Right ventricle myocardium inferior (tissue), 1 donor: ENCODE measurements around the gene DUS4L. TPM values are rescaled to one million over a fixed set of nuclear protein-coding genes. Genes with fewer than 3 reads are reported as not detected.

Experiments used
- ATAC-seq: fragments of 200-7000 bp; cut with Tn5 transposase; one replicate; pipeline ENCODE4 v1.9.1; 2020; ENCODE audit warnings: mild to moderate bottlenecking, moderate library complexity
- DNase-seq: peaks from one replicate; pipeline ENCODE4 v3.0.0; 2021; ENCODE audit errors: missing footprints
- intact Hi-C: fragments of 100-400 bp; cut with DNase I; formaldehyde crosslinking; loops from one replicate; pipeline ENCODE4 v1.11.0; 2022
- total RNA-seq: library from RNA; stranded (reverse); fragmentation: NEBNext Ultra II Directional; extraction: Animal tissue kit (Norgen Biotek cat#: 25700); gene quantifications from one replicate; pipeline ENCODE4 v1.2.1, GENCODE V29; 2021
- donor health status: DM: no; HTN: yes; CAD: no; lungs with severe emphysema.

Gene DUS4L
- total RNA-seq, 1 donor from 2014 or later = 7.7 TPM

DNA sequence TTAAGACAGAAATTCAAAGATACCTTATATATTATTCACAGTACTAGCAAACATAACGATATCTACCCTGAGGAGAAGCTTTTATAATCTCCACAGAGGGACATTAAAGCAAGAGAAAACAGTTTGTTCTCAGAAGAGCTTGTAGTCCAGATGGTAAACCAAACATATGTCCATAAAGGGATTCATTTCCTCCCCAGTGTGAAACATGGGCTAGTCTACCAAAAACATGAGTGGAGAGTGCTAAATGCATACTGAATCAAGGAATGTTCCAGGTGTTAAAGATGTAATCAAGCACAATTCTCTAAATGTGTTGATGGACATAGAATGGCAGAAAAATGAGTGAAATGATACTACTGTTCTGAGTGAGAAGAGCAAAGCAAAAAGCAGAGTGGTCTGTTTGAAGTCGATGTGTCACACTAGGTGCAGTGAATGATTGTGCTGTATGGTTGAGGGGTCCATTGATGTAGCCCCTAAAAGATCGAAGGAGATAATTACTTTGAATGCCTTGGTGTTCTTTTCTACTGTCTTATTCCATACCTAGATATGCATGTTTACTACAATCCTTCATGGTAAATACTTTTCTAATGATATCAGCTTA, 41.5 kb downstream of the DUS4L start:
- DNase-seq (no peak), ATAC-seq (no peak)
- intact Hi-C loops = no loop called here

DNA sequence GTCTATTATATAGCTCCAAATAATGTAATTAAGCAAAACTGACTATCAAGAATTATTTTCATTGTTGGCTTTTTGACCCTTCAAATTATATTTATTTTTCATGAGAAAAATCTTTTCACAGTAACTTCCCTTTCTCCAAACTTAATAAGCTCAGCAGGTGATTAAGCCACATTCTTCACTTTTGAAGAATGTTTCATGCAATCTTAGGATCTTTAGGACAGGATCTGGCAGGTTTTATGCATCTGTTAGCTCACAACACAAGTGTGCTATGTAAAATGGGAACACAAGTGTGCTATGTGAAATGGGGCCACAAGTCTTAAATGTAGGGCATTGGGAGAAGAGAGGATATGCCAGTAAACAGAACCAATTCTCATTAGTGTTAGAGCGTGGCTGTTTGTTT, 42.5 kb downstream of the DUS4L start:
- ATAC-seq (no peak), DNase-seq (no peak)
- intact Hi-C loops = no loop called here

DNA sequence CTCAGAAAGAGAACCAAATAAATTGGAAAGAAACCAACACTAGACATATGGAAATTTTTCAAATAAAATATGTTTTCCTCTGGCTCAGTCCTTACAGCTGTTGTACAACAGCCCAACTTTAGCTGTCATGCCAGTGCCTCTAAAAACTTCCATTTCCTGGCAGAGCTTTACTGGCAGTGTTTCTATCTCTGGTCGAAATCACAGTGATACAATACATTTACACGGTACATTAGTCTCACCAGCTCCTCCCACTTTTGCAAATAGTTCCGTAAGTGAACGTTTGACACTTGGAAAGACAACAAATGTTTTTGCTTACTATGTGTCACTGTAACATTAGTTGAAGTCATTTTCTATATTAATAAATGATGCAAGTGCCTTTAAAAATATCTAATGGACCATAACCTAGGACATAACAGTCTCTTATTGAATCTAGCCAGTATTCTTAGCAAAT, 46.1 kb downstream of the DUS4L start:
- peak; percentile 53 for ATAC-seq
- intact Hi-C loops = no loop called here
- no peak for DNase-seq

DNA sequence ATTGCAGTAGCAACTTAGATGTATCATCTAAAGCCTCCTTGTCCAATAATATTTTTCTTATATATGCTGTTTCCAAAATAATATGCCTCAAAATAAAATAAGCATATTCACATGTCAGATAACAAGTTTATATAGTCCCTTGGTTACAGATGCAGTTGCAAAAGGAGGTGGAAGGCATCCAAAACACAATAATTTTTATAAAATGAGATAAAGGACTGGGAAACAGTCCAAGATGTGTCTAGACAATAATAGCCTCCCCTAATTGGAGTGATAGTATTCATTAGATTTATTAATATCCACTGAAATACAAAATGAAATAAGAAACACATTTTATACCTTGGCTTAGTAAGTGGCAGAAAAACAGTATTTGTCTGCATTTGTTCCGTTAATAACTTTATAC, 46.6 kb downstream of the DUS4L start:
- no peak for DNase-seq
- ATAC-seq = peak; percentile 64
- intact Hi-C loops = no loop called here

DNA sequence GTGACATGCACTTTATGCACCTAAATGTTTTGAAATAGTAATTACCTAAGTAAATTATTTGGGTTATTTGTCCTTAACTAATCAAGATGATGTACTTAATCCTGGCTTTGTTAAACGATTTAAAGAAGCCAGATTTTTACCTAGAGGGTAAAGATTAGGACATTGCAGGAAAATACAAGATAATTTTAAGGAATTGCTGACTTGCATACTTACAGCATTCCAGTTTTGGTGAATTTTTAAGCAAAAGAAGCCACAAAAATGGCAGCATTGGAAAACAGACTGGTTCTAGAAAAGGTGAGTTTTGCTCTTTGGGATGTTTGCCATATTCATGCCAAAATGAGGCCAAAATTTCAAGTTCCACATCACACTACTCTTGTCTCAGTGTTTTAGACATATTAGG, 49.7 kb downstream of the DUS4L start:
- ATAC-seq = no peak
- DNase-seq = no peak
- intact Hi-C loops = no loop called here

DNA sequence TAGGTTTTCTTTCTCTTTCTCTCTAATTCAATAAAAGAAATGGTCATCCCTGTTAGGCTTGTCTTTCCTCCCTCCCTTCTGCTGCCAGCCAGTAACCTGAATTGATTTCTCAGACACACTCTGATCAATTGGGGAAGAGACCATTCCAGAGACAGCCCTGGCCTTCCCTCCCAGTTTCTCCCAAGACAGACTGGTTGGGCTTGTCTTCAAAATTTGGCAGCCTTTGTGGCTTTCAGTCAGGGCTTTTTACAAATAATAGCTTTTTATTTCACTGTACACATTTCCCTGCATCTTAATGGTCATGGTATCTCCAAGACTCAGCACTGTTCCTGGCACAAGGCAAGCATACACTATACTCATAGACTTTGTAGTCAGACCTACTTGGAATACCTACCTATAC, 50.2 kb downstream of the DUS4L start:
- intact Hi-C loops = no loop called here
- no peak for DNase-seq
- ATAC-seq = no peak

DNA sequence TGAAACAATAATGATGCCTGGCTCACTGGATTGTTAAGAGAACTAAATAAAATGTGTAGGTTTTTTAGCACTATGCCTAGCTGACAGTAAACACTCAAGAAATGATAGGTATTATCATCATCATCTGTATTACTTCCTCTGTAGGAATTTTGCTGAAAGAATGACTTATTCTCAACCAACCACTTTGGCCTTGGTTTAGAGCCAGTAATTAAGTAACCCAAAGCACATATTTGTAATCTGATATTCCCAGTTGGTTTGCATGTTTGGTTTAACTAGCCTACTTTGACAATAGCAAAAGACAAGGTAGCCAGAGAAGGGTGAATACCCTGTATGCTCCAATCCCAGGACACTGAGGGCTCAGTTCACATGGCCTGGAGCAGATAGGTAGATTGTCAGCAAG, 50.7 kb downstream of the DUS4L start:
- intact Hi-C loops = no loop called here
- ATAC-seq (no peak), DNase-seq (no peak)

DNA sequence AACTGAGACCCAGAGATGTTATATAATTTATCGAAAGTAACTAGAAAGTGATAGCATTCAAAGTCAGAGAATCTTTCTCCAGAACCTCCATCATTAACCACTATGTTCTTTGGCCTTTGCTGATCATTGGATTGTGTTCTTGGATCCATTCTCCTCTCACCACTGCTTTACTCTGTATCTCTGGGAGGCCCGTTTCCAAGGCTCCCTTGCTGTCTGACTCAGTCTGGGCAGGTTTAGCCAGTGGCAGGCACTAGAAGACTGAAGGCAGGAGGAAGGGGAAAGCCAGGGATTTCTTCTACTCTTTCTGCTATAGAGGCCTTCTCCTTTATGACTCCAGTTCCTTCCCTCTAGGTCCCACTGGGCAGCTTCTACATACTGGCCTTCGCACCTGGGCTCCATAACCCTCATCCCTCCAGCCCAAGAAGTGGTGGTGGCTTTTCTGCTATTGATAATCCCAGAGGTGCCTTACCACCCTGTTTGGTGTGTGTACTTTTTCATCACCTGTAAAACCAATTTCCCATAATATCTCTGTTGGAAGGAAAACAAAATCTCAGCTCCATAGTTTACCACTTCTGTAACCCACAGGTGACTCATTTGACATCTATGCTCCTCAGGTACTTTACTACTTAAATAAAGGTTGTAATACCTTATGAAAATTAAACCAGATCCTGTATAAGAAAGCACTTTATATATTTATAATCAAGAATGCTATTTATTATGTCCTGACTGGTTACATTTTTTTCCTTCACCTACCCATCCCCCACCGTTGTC, 52.3 kb downstream of the DUS4L start:
- DNase-seq = no peak
- no peak for ATAC-seq
- intact Hi-C loops = no loop called here

DNA sequence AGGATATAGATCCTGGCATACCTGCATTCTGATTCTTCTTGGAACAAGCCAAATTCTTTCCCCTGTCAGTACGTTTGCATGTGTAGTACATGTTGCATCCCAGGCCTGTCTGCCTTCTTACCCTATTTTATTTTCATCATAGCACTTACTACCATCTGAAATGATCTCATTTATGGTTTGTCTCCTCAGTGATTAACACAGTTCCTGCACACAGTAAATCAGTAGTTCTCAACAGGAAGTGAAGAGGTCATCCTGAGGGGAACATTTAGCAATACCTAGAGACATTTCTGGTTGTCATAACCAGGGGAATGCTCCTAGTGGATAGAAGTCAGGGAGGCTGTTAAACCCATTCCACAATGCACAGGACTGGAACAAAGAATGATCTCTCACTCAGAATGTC, 58.7 kb downstream of the DUS4L start:
- intact Hi-C loops = no loop called here
- peak; percentile 44 for ATAC-seq
- no peak for DNase-seq

DNA sequence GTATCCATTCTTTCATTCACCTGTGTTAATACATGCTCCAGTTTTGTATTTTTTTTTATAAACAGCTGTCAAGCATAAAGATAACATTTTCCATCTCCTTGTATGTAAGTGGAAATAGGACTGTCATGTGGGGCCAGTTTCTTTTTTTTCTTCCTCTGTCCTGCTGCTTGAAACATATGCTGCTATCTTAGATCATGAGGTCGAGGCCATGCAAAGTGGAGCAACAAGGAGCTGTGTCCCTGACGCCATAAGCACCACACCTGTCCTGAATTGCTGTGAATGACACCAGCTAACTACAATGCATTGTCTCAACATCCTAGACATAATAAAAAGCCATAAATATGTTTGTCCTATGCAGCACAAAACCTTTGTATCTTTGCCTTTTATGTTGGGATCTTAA, 59.1 kb downstream of the DUS4L start:
- intact Hi-C loops = no loop called here
- DNase-seq (no peak), ATAC-seq (no peak)

DNA sequence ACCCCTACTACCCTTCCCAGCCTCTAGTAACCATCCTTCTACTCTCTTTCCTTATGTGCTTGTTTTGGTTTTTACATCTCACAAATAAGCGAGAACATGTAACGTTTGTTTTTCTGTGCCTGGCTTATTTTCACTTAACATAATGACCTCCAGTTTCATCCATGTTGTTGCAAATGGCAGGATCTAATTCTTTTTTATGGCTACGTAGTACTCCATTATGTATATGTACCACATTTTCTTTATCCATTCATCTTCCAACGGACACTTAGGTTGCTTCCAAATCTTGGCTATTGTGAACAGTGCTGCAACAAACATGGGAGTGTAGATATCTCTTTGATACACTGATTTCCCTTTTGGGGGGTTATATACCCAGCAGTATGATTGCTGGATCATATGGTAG, 63.2 kb downstream of the DUS4L start:
- DNase-seq (no peak), ATAC-seq (no peak)
- intact Hi-C loops = no loop called here

Other genes starting within 250 kb of the DUS4L start
- gene GPR22, start 93.9 kb upstream of the DUS4L start, total RNA-seq = 48.7 TPM
- 55.8 TPM for gene COG5, start 51 bp upstream of the DUS4L start, total RNA-seq
- 113 TPM for gene BCAP29, start 16.3 kb downstream of the DUS4L start, total RNA-seq
- gene SLC26A4, start 96.9 kb downstream of the DUS4L start, total RNA-seq = 0.27 TPM
- 20.5 TPM for gene CBLL1, start 180.2 kb downstream of the DUS4L start, total RNA-seq
- gene SLC26A3, start 239.3 kb downstream of the DUS4L start, total RNA-seq = not detected